Stimulated activated CD4-positive, alpha-beta T cell treated with anti-CD3 and anti-CD28 coated beads, Interleukin-1b, Interleukin-23, amount 100 ng/mL, for 4 hours (primary cell): Measurements from ENCODE around the gene CCDC154.
"Not testable (repeated sequence)": the region's sequence is repeated elsewhere in the genome, so short reads cannot be mapped to it uniquely, and the experiment has no call there.

Experiments
- DNase-seq, 2 donors: peaks; one replicate each; pipeline ENCODE4 v3.0.0-alpha.2; 2020; ENCODE audit warnings: low read depth in 2 of 2

Gene CCDC154

DNA sequence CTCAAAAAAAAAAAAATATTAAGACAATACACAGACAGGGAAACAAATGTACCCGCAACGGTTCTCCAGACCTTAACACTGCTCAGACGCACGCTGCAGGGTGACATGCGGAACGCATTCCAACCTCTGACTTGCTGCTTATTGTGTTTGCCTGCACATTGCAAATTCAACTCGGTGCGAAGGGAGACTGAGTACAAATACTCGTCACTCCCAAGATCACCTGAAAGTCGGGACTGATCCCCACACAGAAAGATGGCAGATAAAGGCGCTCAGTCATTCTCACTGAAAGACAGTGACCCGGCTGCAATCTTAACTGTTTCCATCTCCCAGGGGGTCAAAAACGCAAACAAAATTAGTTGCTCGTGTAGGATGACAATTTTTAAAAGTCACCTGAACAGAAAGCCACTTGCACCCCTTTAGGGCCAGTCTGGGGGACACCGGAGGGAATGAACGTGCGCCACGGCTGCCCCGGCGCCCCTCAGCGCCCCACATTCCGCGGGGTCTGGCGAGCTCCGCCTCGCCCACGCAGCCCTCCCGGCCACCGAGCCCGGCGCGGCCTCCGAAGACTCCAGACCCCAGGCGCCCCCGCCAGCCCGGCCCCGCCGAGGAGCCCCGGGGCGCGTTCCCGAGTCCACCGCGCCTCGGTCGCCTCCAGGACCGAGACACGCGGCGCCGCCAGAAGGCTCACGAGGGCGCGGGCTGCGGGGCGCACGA is 29.9 kb upstream of the CCDC154 start:
- DNase-seq: no peak

DNA sequence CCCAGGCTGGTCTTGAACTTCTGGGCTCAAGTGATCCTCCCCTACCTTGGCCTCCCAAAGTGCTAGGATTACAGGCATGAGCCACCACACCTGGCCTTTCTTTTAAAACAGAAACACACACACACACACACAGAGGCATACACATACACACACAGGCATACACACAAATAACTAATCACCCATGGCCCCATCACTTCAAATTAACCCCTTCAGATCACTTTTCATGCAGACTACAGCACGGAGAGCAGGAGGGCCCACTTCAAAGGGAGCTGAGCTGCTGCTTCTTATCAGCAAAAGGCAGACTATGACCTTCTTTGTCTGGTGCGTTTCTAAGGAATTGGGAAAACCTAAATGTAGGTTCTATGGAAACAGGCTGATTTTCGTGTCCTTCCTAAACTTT is 28.6 kb upstream of the CCDC154 start:
- DNase-seq: no peak

DNA sequence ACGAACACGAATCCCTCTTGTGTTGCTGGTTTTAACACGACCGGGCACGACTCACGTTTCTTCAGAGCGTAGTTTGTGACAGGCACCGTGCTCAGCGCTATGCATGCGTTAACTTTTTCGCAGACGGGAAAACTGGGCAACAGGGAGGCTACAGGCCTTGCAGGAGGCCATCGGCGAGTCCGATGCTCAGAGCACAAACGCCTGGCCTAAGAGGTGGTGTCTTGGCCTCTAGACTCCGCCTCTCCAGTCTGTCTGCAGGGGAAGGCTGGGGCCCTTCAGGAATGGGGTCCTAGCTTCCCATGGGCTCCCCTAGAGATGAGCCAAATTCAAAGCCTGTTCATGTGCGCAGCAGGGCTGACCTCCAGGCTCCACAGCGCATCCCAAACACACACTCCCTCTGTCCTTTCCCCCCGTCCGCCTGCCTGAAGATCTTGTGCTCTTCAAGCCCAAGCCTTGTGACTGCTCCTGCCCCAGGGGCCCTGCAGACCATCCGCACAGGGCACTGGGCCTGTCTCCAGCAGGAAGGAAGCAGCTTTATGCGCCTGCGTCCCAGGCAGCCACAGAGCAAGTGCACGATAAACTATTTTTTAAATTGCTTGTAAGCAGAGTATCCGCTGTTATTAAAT is 27.3 kb upstream of the CCDC154 start:
- DNase-seq: no peak

GRCh38 chr16:1470481-1471251 is 26.3 kb upstream of the CCDC154 start:
- DNase-seq: no peak

DNA sequence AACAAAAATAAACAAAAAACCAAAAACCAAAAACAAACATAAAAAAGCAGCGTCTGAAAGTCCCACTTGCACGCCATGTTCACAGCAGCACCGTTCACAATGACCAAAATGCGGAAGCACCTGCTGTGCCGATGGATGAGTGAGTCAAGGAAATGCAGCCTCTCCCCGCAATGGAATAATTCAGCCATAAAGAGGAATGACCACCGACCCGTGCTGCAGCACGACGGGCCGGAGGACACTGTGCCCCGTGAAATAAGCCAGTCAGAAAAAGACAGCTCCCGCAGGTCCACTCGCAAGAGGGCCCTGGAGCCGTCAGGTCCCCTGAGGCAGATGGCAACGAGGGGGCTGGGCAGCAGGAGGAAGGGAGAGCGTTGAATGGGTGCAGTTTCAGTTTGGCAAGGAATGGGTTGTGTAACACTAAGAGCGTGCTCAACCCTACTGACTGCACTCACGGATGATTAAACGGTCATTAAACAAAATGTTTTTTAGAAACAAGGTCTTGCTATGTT is 25.4 kb upstream of the CCDC154 start:
- DNase-seq: no peak

- DNase-seq: not testable (repeated sequence)
These were observed 24.8 kb upstream of the CCDC154 start for GRCh38 chr16:1469141-1469540.

DNA sequence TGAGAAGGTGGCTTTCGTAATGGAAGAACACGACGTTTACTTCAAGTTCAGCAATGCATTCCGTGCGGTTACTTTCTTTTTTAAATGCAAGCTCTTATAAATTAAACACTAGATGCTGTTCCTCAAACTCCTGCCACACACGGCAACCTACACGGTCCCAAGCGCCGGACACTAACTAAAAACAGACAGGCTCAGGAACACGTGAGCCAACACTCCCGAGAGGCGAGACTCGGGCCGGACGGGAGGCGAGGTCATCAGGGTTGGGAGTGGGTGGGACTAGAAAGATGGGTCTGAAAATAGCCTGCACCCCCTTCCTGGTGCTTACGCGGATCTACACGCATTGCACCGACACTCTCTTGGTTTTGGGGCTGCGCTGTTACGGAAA is 24.1 kb upstream of the CCDC154 start:
- no peak for DNase-seq

- no peak for DNase-seq
These were observed 22.7 kb upstream of the CCDC154 start for GRCh38 chr16:1466968-1467521.

- no peak for DNase-seq
These were observed 21.7 kb upstream of the CCDC154 start for GRCh38 chr16:1466054-1466453.

DNA sequence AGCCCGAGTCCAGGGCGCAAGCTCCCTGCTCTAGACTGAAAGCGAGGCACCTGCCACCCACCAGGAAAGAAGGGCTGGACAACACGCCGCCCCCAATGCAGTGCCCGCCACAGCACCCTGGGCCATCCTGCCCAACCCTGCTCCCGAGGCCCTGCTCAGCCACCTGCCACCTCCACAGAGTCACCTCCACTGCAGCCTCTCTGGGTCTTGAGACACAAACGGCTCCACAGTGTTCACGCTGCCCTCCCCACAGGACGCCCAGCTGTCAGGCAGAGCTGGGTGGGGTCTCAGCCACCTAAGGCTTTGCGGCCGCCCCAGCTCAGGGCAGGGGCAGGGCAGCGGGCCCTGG is 21.2 kb upstream of the CCDC154 start:
- no peak for DNase-seq

GRCh38 chr16:1464894-1465566 is 20.7 kb upstream of the CCDC154 start:
- no peak for DNase-seq

- no peak for DNase-seq
These were observed 20.0 kb upstream of the CCDC154 start for GRCh38 chr16:1464196-1464893.

GRCh38 chr16:1461146-1461545 is 16.8 kb upstream of the CCDC154 start:
- DNase-seq: no peak

GRCh38 chr16:1460602-1461138 is 16.3 kb upstream of the CCDC154 start:
- no peak for DNase-seq

DNA sequence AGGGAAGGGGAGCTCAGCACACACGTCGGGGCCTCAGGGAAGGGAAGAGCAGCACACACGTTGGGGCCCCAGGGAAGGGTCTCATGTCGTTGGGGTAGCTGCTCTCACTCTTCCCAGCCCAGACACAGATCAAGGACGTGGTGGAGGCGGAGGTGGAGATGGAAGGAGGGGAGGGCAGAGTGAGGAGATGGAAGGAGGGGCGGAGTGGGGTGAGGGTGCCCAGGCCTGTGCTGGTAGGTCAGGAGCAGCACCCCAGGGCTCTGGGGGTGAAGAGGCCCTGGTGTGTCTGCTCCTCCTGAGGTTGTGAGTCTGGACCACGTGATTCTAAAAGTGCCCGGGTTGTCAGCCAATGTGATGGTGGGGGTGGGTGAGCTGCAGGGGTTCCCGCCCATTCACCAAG is 15.6 kb upstream of the CCDC154 start:
- no peak for DNase-seq

DNA sequence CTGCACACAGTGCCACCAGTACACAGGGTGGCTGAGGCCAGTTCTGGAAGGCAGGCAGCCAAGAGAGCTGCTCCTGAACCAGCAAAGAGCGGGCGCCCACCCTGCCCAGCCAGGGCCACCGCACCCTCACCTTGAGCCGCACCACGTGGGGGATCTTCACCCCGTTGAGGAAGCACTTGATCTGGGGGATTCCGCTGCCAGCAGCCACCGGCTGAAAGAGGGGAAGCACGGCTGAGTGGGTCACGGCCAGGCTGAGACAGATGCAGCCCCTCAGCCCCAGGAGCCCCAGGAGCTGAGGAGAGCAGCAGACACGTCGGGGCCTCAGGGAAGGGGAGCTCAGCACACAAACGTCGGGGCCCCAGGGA is 14.6 kb upstream of the CCDC154 start:
- DNase-seq: no peak

GRCh38 chr16:1458336-1458976 is 14.1 kb upstream of the CCDC154 start:
- no peak for DNase-seq

DNA sequence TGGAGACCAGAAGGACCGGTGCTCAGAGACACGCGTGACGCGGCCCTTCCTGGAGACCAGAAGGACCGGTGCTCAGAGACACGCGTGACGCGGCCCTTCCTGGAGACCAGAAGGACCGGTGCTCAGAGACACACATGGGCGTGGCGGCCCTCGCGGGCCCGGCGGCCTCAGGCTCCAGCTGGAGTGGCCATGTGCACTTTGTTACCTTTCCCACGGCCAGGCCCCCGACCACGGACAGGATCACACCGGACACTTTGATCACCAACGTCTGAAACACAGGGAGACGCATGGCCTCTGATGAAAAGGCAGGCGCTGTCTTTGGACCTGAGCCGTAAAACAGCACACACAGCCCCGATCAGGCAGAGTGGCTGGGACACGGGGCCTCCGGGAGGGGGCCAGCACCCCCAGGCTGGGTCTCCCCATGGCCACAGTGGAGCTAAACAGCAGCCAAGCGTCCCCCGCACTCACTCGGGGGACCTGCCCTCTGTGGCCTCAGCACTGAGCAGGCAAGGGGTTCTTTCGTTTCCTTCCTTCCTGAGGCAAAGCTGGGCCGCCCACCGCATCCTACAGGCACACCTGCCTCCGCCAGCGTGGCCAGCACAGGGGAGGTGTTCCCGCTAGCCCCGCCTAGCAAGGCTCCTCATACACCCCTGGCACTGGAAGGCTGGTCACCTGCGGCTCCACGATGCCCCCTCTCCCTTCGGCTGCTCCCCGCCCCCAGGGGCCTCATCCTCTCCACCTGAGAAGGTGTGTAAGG is 13.3 kb upstream of the CCDC154 start:
- DNase-seq: no peak

- no peak for DNase-seq
These were observed 12.6 kb upstream of the CCDC154 start for GRCh38 chr16:1456951-1457350.
